ENCODE measurements around the gene POLR3H.

POLR3H gene

DNA sequence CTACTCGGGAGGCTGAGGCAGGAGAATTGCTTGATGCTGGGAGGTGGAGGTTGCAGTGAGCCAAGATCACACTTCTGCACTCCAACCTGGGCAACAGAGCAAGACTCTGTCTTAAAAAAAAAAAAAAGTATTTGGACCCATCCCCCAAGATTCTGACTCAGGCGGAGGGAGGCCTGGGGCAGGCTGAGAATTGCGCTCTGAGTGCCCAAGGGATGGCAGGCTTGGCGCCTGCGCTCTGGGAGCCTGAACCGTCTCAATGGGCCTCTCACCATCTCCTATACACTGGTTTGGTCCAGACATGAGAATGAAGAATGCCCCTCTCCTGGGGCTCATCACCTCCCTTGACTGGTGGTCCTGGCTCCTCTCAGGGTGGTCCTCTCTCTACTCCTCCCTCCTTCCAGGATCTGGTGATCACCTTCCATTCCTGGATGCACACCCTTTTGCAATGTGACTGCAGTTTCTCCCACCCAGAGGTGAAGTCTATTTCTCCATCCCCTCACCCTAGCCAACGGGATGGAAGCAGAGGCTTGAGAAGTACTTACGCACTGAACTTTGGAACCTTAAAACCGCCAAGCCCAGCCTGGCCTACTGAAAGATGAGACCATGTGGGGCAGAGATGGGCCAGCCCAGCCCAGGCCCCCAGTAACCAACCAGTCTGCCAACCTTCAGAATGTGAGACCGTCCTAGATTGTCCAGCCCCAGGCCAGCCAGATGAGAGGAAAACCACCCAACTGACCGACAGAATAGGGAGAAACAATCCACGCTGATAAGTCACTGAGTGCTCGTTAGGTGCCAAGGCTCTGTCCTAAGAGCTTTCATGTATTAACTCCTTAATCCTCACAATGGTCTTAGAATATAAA lies 4.9 kb downstream of the POLR3H start:
- no peak for DNase-seq

DNA sequence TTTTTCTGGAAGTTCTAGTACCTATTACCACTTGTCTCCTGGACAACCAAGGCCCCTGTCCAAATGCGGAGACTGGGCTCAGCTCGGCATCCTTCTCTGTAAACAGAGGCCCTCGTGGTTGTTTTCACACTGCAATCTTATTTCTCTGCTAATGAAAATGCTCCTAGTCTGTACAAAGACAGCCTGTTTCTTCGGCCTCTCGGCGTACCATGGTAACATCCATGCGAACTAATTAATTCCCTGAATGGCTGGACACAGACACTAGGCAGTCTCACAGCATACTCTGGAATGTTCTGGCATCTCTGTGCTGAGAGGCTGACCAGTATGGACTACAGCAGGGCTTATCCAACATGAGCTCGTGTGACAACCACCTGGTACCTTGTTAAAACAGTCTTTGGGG lies 5.7 kb downstream of the POLR3H start:
- DNase-seq: peak in 46 of 56 donors; percentile 13 to 91 (median 60)

DNA sequence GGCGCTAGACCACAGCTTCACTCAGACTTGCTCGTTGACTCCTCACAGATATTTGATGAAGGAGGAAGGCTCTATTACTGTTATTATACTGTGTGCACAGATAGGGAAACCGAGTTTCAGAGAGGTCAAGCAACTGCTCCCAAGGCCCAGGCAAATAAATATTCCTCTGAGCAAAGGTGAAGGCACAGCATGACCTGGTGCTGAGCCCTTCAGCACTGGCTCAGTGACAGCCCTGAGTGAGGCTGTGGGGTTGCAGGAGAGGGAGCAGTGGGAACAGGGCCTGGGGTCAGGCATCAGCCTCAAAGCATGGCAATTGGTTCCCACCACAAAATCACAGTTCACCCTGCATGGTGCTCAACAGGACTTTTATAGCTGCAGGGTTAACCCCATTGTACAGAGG lies 7.1 kb downstream of the POLR3H start:
- DNase-seq: no peak

DNA sequence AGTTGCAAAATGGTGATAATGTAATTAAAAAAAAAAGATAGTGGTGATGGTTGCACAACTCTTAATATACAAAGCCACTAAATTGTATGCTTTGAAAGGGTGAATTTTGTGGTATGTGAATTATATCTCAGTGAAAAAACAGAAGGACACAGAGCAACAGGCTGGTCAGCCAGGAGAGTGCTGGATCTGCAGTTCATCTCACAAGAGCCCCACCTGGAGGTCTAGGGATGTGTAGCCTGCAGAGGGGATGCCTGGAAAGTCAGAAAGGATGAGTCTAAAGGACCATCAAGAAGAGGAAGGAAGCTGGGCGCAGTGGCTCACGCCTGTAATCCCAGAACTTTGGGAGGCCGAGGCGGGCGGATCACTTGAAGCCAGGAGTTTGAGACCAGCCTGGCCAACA lies 9.0 kb downstream of the POLR3H start:
- DNase-seq: no peak

DNA sequence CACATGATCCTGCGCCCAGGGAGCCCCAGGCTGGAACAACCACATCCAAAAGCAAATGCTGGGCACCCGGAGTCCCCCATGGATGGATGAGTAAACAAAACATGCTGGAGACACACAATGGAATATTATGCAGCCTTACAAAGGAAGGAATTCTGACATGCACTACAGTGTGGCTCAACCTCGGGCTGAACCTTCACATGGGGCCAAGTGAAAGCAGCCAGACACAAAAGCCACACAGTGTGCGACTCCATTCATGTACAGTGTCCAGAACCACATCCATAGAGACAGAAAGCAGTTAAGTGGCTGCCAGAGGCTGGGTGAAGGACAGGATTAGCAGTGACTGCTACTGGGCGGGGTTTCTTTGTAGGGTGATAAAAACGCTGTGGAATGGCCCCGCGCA lies 10.1 kb downstream of the POLR3H start:
- no peak for DNase-seq

DNA sequence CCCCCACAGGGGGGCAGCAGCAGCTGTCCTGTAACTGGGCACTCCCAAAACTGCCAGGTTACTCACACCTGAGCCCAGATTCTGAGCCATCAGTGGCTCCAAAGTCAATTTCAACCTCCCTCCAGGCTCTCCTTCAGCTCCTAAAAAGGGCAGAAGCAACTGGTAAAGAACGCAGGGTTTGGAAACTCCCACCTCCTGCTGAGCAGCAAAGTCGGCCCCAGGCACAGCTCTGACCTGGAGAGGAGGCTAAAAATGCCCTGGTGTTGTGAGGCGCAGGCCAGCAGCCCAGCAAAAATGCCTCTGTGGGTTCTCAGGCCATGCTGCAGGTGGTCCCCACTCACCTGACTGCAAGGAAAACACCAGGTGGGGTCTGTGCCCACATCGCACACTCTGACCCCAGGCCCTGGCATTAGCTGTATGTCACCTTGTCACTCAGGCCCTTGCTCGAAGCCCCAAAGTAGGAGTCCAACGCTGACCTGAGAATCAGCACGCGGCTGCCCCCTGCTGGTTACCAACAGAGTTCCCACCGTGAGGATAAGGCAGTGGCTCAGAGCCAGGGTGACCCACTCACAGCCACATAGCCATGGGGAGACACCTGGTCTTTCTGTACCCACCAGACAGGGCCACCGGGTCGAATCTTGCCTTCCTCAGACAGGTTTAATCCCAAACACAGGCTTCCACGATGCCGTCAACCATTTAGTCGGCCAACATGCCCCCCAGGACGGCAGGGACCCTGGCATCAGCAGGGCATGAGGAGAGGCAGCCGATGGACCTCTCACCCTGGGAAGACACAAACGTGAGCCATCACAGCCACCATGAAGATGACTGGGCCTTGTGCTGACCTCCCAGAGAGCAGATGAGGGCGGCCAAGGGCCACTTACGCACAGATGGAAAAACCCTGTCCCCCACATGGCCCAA lies 11.1 kb downstream of the POLR3H start:
- peak in 40 of 56 donors; percentile 12 to 81 (median 43) for DNase-seq

DNA sequence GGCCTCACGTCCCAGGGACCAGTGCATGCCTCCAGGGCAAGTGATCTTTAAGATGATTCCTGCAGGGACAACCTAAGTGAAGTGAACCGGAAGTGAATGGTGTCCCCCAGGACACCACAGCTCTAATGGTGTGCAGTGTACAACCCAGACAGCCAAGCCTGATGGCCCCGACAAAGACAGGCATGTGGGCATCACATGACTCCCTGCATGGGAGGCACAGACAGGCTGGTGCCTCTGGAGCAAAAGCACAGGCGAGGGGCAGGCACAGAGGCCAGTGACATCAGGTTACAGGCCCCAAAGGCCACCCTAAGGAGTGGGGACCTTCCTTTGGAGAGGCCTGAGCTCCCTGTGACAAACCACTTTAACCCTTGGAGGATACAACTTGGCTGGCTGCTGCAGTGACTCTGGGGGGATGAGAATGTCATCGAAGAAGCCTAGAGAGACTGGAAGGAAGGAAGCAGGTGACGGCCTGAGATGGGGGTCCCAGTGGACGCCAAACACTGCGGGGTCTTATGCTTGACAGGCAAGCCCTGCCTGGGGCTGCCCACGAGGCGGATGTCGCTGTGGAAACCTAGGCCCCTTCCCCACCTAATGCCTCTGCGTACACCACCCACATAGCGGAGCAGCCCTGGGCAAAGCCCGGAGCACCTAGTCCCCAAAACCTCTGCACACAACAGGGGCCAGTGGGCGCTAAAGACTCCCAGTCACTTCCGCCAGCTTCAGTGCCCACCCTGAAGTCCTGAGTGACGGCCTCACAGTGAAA lies 12.4 kb downstream of the POLR3H start:
- DNase-seq: peak in 2 of 56 donors; percentile 29 to 30

DNA sequence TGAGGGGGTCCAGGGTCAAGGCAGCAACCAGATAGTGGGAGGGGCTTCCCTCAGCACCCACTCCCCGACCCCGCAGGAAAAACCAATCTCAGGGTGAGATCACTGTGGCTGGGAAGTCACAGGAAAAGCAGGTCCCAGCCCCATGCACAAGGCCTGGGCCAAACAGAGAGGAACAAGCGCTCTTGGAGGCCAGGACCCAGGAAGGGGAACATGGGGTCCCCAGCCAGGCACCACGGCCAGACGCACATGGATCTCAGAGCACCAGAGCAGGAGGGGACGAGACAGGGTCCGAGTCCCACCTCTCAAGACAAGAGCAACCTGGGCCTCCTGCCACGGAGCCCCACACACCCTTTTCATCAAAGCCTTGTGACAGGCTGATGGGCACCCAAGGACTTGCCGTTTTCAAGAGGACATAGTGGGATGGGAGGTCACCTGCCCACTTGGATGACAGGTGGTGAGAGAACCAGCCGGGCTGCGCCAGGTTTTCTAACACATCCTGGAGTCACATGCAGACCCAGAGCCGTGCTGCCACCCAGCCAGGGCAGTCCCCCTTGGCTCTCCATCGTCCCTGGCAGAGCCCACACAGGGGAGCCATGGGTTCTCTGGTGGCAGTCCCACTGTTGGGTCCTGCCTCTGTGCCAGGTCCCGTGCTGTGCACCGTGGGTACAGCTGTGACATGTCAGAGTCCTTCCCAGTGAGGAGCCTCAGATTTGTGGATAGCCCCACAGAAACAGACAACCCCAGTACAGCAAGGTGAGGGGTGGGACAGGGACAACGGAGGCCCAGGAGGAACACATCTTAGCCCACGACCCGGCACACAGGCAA lies 13.2 kb downstream of the POLR3H start:
- DNase-seq: no peak

DNA sequence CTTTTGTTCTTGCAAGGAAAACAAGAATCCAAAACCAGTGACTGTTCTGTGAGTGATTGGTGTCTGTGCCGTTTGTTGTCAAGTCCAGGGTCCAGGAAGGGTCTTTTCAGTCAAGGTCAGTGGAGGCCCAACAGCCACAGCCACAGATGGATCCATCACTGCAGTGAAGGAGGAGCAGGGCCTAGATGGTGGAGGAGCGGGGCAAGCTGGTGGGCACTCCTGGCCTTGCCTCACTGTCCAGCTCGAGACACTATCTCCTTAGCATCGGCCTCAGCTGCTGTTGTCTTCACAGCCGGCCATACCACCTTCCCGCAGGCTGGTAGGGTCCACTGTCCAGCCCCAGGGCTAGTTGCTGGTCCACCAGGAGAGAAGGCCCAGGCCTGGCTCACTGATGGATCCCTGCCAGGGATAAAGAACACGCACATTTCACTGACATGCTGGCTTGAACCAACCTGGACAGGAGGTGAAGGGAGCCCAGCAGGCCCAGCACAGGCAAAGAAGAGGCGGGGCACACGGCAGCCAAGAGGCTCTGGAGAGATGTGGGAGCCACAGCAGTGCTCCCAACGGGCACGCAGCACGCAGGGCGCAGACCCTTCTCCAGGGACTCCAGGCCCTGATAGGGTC lies 15.2 kb downstream of the POLR3H start:
- peak in 1 of 56 donors; percentile 19 for DNase-seq

DNA sequence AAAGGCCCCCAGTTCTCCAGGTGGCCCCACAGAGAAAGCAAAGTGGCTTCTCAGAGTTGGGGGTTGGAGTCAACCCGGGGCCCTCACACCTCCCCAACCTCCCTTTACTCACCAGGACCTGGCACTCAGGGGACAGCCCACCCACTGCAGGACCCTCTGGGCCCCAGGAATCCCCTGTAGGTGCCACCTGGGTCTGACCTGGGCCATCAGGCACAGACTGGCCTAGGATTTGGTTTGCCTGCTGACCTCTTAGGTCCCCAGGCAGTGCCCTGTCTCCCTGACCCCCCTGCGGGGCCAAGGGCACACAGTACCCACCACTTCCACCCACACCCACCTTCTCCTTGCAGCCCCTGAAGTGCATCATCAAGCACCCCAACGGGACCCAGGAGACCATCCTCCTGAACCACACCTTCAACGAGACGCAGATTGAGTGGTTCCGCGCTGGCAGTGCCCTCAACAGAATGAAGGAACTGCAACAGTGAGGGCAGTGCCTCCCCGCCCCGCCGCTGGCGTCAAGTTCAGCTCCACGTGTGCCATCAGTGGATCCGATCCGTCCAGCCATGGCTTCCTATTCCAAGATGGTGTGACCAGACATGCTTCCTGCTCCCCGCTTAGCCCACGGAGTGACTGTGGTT lies 16.0 kb downstream of the POLR3H start:
- DNase-seq: no peak

DNA sequence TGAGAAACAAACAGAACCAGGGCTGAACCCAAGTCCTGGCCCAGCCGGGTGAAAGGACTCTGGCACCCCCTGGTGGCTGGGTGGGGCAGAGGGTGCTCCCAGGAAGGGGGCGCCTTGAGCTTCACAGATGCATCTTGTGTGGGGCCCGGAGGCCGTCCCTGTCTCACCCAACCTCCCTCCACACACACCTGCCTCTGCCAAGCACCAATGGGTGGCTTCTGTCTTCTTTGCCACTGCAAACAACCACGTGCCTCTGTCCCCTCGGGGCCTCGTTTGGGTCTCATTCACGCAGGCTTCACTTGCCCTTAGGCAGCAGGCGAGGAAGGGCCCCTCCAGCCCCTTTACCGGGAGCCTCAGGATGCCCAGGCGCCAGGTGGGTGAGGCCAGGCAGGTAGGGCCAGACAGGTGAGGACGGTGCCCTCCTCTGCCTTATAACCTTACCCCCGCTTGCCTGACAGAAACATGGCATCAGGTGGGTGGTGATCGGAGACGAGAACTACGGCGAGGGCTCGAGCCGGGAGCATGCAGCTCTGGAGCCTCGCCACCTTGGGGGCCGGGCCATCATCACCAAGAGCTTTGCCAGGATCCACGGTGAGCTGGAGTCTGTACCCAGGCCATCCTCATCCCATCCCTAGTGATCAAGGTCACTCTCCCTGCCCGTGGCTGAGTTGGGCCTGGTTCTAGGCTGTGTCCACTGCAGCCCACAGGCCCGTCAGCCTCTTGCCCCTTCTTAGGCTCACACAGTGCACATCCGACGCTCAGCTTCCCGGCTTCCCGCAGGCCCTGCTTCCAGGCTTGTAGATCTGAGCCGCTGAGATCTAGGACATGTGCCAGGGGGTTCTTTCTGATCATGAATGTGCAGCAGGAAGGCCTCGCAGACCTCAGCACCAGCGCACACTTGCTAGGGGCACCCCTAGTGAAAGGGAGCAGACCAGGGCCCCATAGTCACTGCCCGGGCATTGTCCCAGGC lies 17.2 kb downstream of the POLR3H start:
- peak in 34 of 56 donors; percentile 9 to 72 (median 40) for DNase-seq

DNA sequence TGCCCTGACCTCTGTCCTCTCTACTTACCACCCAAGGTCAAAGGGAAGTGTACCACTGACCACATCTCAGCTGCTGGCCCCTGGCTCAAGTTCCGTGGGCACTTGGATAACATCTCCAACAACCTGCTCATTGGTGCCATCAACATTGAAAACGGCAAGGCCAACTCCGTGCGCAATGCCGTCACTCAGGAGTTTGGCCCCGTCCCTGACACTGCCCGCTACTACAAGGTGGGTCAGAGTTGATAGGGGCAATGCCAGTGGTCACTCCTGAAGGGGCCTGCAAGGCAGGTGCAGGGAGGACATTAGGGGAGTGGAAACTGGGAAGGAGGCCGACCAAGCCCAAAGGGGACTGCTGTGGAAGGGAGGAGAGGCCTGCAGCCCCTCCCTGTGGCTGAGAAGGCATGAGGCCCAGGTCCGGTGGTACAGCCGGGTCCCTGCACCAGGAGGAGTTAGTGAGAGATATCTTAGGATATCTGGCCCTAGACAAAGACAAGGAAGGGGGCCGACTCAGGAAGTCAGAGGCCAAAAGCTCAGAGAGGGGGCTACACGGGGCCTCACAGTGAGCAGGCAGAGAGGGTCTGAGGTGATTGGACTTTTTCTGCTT lies 17.9 kb downstream of the POLR3H start:
- DNase-seq: no peak

DNA sequence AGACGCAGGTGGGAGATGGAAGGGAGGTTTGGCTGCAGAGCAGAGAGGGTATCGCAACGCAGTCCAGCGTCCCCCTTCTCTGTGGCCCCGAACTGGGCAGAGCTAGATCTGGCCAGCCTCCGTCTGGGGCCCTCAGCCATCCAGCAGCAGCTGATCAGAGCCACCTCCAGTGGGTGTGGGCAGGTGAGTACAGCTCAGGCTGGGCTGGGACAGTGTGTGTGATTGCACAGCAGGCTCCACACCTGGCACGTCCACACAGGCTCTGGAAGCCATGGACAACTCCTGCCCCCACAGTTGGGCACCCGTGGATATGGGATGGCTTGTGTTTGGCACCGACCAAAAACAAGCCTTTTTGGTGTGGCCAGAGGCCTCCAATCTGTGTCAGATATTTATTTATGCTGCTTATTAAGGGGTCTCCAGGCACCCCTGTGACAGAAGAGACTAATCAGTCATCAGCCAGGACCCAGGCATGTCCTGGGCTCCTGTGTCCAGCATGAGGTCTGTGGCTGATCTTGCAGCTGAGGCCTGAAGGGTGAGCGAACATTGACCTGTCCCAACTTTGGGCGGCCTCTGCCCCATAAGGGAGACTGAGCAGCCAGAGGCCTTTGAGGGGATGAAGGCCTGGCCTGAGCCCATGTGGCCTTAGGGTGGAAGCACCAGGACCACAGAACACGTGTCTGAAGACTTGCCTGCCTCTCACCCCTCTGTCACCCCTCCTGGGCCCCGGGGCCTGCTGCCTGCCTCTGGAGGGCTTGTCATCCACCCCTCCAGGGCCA lies 18.6 kb downstream of the POLR3H start:
- DNase-seq: peak in 1 of 56 donors; percentile 27

DNA sequence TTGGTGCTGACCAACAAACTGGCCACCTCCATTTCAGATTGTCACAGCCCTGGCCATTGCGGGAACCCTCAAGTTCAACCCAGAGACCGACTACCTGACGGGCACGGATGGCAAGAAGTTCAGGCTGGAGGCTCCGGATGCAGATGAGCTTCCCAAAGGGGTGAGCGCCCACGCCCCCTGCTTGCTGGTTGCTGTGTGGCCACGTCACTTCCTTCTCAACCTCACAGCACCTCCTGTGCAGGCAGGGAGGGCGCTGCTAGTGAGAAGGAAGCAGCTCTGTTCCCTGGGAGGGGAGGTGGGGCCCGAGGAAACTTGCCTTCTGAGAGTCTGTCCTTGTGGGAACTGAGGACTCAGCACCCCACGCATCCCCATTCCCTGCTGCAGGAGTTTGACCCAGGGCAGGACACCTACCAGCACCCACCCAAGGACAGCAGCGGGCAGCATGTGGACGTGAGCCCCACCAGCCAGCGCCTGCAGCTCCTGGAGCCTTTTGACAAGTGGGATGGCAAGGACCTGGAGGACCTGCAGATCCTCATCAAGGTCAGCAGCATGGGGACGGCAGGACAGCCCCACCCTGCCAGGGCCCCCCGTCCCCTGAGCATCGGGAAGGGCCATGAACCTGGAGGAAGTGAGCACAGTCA lies 19.3 kb downstream of the POLR3H start:
- DNase-seq: peak in 18 of 56 donors; percentile 22 to 66 (median 41)

DNA sequence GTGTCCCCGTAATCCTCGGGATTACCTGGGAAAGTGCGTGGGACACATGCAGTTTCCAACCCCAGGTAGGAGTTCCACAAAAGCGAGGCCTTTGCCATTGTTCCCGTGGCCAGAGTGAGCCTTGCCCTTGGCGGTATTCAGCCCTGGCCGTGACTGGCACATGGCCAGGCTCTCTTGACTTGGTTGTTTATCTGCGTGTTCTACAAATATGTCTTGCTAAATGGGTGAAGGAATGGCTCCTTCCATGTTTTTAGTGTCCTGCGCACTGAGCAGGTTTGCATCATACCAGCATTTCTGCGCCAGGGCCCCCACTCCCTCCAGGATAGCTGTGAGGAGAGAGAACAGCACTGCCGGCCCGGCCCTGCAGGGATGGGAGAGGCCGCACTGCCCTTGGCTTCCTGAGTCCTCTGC lies 20.0 kb downstream of the POLR3H start:
- peak in 9 of 56 donors; percentile 15 to 53 (median 27) for DNase-seq

DNA sequence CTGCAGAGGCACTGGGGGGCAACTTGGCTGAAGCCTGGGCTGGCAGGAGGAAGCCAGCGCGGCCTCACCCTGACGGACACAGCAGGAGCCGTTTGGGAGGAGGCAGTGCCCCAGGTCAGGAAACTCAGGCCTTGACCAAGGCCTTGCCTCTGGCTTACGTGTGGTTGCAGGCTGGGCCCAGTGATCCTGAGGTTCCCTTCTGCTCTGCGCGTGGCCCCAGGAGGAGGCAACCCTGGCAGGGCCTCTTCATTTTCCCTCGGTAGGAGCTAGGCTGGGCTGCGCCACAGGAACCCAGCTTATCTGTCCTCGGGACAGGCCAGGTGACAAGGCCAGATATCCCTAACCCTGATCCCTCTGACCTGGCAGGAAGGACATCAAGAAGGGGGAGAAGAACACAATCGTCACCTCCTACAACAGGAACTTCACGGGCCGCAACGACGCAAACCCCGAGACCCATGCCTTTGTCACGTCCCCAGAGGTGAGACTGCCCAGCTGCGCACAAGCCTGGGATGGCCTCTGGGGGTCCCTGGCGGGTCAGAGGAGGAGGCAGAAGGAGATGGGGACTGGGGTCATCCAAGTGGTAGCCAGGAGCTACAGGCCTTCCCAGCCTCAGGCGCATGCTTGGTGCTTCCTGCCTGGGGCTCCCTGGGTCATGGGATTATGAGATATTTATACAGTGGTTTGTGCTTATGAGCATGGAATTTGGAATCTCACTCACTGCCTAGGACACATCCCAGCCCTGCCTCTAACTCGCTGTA lies 20.6 kb downstream of the POLR3H start:
- no peak for DNase-seq
